ENCODE measurements around the gene FAAP20. TPM values are rescaled to one million over a fixed set of nuclear protein-coding genes. Genes with fewer than 3 reads are reported as not detected.
A peak's percentile ranks its signal among the peaks of the same experiment; 100 is the strongest.

FAAP20 gene
- total and polyA plus RNA-seq, 2 experiments from 2014 or later, result 130 to 188 TPM

- Histone ChIP-seq H3K36me3 (no peaks in the 10 kb centered on the region), H3K27ac (peak overlapping the region; percentile 96), H3K4me3 (no peak overlapping the region), H3K9me3 (ENCODE audit: low read depth) (no peaks in the 10 kb centered on the region), H3K4me1 (ENCODE audit: low read depth) (peaks cover 33% of the 10 kb centered on the region), H3K27me3 (no peaks in the 10 kb centered on the region)
- peak in 1 of 2 donors; percentile 92 for DNase-seq (ENCODE audit: low read depth in 1 of 2, low spot score in 1 of 2)
- no peak for TF ChIP-seq CTCF (IDR thresholded peaks at IDR 0.05; ENCODE audit: low read depth, low read length)
These were observed 19.3 kb upstream of the FAAP20 start for GRCh38 chr1:2213576-2214505.

GRCh38 chr1:2212532-2213491, 18.2 kb upstream of the FAAP20 start:
- H3K27me3 ChIP-seq, result no peaks in the 10 kb centered on the region
- peaks cover 33% of the 10 kb centered on the region for H3K4me1 ChIP-seq (ENCODE audit: low read depth)
- DNase-seq (ENCODE audit: low read depth in 1 of 2, low spot score in 1 of 2), result peak; percentile 86 to 98
- no peaks in the 10 kb centered on the region for H3K9me3 ChIP-seq (ENCODE audit: low read depth)
- no peaks in the 10 kb centered on the region for H3K36me3 ChIP-seq
- H3K4me3 ChIP-seq, result no peak overlapping the region
- peak overlapping the region; percentile 96 for H3K27ac ChIP-seq
- TF ChIP-seq CTCF (IDR thresholded peaks at IDR 0.05; ENCODE audit: low read depth, low read length), result peak; percentile 27

GRCh38 chr1:2212274-2212531, 17.6 kb upstream of the FAAP20 start:
- H3K27me3 ChIP-seq, result no peaks in the 10 kb centered on the region
- DNase-seq (ENCODE audit: low read depth in 1 of 2, low spot score in 1 of 2), result peak in 1 of 2 donors; percentile 54
- no peaks in the 10 kb centered on the region for H3K36me3 ChIP-seq
- H3K4me1 ChIP-seq (ENCODE audit: low read depth), result peaks cover 33% of the 10 kb centered on the region
- no peak for TF ChIP-seq CTCF (IDR thresholded peaks at IDR 0.05; ENCODE audit: low read depth, low read length)
- H3K4me3 ChIP-seq, result no peak overlapping the region
- H3K27ac ChIP-seq, result peak overlapping the region; percentile 96
- no peaks in the 10 kb centered on the region for H3K9me3 ChIP-seq (ENCODE audit: low read depth)

- TF ChIP-seq CTCF (IDR thresholded peaks at IDR 0.05; ENCODE audit: low read depth, low read length), result no peak
- no peak for DNase-seq (ENCODE audit: low read depth in 1 of 2, low spot score in 1 of 2)
- peaks cover 33% of the 10 kb centered on the region for H3K4me1 ChIP-seq (ENCODE audit: low read depth)
- H3K36me3 ChIP-seq, result no peaks in the 10 kb centered on the region
- no peaks in the 10 kb centered on the region for H3K9me3 ChIP-seq (ENCODE audit: low read depth)
- no peak overlapping the region for H3K4me3 ChIP-seq
- H3K27me3 ChIP-seq, result no peaks in the 10 kb centered on the region
- peak overlapping the region; percentile 71 for H3K27ac ChIP-seq
These were observed 16.2 kb upstream of the FAAP20 start for GRCh38 chr1:2210786-2211185.

- no peaks in the 10 kb centered on the region for H3K27me3 ChIP-seq
- no peaks in the 10 kb centered on the region for H3K9me3 ChIP-seq (ENCODE audit: low read depth)
- no peak overlapping the region for H3K4me3 ChIP-seq
- no peaks in the 10 kb centered on the region for H3K36me3 ChIP-seq
- no peak for TF ChIP-seq CTCF (IDR thresholded peaks at IDR 0.05; ENCODE audit: low read depth, low read length)
- H3K4me1 ChIP-seq (ENCODE audit: low read depth), result peaks cover 33% of the 10 kb centered on the region
- H3K27ac ChIP-seq, result peak overlapping the region; percentile 71
- no peak for DNase-seq (ENCODE audit: low read depth in 1 of 2, low spot score in 1 of 2)
These were observed 15.6 kb upstream of the FAAP20 start for GRCh38 chr1:2210084-2210653.

All from cardiac muscle cell (in vitro differentiated cells and primary cell).